HEK293T (cell line): ENCODE measurements around the gene CTDP1.

ENCODE experiments used
- ARNT ChIP-seq: fragments of 450-650 bp; IDR thresholded peaks from 2 replicates; pipeline ENCODE4 v1.6.1; 2017; ENCODE audit warnings: mild to moderate bottlenecking
- BHLHE40 ChIP-seq: fragments of 450-650 bp; IDR thresholded peaks from 2 replicates; pipeline ENCODE4 v1.6.1; 2016; ENCODE audit warnings: mild to moderate bottlenecking, moderate library complexity, borderline replicate concordance
- ELF4 ChIP-seq: fragments of 450-650 bp; IDR thresholded peaks from 2 replicates; pipeline ENCODE4 v1.6.1; 2017; ENCODE audit warnings: antibody characterized with exemption
- FOXA1 ChIP-seq: fragments of 450-650 bp; IDR thresholded peaks from 2 replicates; pipeline ENCODE4 v1.6.1; 2016; ENCODE audit warnings: mild to moderate bottlenecking
- FOXK2 ChIP-seq: fragments of 450-650 bp; IDR thresholded peaks from 2 replicates; pipeline ENCODE4 v1.6.1; 2016; ENCODE audit warnings: mild to moderate bottlenecking
- FOXM1 ChIP-seq: fragments of 450-650 bp; IDR thresholded peaks from 2 replicates; pipeline ENCODE4 v1.6.1; 2017; ENCODE audit warnings: mild to moderate bottlenecking, borderline replicate concordance
- L3MBTL2 ChIP-seq: fragments of 450-650 bp; conservative IDR thresholded peaks from 2 replicates; pipeline ENCODE4 v1.6.1; 2016; ENCODE audit warnings: mild to moderate bottlenecking
- LEF1 ChIP-seq: fragments of 450-650 bp; IDR thresholded peaks from 2 replicates; pipeline ENCODE4 v1.6.1; 2017; ENCODE audit warnings: mild to moderate bottlenecking, borderline replicate concordance
- SP1 ChIP-seq: fragments of 450-650 bp; IDR thresholded peaks from 2 replicates; pipeline ENCODE4 v1.6.1; 2017
- SUZ12 ChIP-seq: fragments of 450-650 bp; IDR thresholded peaks from 2 replicates; pipeline ENCODE4 v1.6.1; 2016; ENCODE audit warnings: mild to moderate bottlenecking
- TARDBP ChIP-seq: fragments of 450-650 bp; IDR thresholded peaks from 2 replicates; pipeline ENCODE4 v1.6.1; 2016
- ZNF384 ChIP-seq: fragments of 450-650 bp; IDR thresholded peaks from 2 replicates; pipeline ENCODE4 v1.6.1; 2016
- TF ChIP-seq, protein P1 (sequence below): fragments of 450-650 bp; IDR thresholded peaks from 2 replicates; pipeline ENCODE4 v1.6.1; 2016

DNA sequence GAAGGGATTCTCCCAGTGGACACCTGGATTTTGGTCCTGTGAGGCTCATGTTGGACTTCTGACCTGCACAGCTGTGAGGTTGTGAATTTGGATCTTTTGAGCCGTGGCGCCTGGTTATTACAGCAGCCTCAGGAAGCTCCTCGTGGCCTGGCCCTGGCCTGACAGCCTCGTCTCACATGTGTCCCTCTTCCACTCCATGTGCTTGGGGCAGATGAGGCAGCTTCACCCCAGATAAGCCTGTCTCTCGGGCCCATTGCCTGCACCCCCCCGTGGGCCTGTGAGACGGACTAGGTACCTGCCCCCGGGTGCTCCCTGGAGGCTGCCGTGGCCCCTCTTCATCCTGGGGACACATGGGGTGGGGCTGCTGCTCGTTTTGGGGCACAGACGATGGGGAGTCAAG is 51.2 kb downstream of the CTDP1 start:
- TF ChIP-seq ARNT (no peak), SUZ12 (no peak), FOXM1 (no peak), ELF4 (no peak), BHLHE40 (no peak), LEF1 (no peak), TARDBP (no peak), ZNF384 (no peak), FOXA1 (no peak), SP1 (no peak), FOXK2 (no peak), L3MBTL2 (no peak)
- TF ChIP-seq, protein P1, sequence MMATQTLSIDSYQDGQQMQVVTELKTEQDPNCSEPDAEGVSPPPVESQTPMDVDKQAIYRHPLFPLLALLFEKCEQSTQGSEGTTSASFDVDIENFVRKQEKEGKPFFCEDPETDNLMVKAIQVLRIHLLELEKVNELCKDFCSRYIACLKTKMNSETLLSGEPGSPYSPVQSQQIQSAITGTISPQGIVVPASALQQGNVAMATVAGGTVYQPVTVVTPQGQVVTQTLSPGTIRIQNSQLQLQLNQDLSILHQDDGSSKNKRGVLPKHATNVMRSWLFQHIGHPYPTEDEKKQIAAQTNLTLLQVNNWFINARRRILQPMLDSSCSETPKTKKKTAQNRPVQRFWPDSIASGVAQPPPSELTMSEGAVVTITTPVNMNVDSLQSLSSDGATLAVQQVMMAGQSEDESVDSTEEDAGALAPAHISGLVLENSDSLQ: no peak
